GM18519 (cell line): ENCODE measurements around the gene IPO5.

Experiments used
- ATAC-seq: cut with Tn5 transposase; IDR thresholded peaks from one replicate; pipeline ENCODE4 v1.9.1; 2021; ENCODE audit warnings: mild to moderate bottlenecking, moderate library complexity; ENCODE audit not compliant: unreplicated experiment, low FRiP score

The IPO5 gene

DNA sequence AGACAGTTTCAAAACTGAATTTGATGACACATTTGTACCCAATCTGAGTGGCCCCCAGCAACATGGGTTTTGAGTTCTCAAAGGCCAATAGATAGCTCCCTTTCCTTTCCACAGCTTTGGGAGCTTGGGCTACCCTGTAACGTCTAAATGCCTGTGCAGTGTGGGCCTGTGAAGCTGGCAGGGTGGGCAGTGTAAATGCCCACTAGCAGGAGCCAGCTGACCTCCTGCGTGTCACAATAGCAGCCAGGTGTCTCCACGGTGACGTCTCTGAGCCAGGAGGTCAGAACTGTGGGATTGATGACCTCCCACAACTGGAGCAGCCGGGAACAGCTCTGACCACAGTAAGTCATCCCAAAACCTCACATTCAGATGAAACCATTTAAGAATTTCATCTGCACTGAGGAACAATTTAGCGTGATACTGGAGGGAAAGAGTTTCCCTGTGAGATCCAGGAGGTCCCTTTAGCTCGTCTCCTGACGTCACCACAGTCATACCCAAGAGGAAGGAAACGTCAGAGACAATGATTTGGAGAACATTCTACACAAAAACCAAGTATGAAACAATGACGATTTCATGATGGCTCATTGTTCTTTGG lies at the start of gene IPO5:
Gene IPO5 (plus strand): TSS at position 300 of the 595 bp plus-strand sequence. CDS start 23,022 bp downstream, outside the sequence.
- no peak for ATAC-seq

DNA sequence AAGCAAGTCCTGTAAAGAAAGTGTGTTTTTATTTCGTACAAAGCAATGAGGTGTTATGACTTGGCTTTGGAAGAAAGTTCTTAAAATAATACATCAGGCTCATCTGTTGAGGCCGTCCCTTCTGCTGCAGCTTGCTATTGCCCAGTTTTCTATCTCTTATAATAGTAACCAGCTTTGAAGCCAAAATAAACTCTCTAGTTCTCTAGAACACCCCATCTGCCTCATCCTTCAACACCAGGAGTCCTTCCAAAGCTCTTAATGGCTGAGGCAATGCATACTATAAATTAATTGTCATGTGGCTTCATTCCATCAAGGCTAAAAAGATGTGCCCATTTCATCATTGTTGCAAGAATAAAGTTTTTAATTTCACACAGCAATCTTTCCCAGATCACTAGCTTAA lies 49.4 kb upstream of the IPO5 start:
- no peak for ATAC-seq

DNA sequence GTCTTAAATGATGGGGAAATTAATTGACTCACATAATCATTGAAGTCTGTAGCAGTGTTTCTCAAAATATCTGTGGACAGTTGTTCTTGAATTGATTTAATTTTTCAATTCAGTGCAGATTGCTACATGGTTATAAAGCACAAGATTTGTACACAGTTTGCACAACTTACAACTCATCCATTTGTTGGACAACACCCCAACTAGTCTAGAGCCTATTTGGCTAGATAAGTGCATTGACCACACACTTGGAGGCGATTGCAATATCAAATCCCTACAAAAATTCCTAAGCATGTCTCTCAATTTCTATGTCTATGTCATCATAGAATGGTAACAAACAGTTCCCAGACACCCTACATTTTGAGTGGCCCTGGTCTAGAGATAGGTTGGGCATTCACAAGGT lies 48.0 kb upstream of the IPO5 start:
- no peak for ATAC-seq

DNA sequence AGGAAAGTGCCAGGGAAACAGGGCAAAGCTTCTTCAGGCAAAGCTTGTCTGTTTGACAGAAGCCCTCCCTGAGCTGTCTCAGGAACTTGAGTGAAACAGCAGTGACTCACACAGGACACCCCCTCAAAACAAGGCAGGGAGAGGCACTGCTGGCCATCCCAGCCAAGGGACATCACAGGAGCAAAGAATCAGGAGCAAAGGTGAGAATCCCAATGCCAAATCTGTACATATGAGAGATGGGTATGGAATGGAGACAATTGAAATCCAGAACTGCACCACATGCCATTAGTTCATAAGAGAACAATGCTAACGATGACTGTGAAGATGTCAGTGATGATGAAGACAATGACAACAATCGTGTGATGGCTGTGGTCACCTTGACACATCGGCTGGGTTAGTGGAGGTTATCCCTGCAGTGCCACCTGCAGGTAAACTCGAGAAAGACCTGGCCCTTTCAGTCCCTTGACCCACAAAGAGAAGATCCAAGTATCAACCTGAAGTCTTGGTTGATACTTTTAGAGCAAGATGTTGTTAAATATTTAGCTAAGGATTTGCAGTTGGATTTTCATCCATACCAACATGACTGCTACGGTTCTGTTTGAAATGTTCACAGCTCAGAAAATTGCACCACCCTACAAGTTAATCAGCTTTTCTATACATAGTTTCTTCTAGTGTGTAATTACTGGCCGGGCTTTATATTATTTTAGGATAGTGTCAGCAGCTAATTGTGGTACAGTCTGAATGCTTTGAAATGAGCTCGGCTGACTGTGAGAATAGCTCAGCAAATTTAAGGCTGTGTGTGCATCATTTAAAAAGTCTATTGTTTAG lies 42.0 kb upstream of the IPO5 start:
- no peak for ATAC-seq

DNA sequence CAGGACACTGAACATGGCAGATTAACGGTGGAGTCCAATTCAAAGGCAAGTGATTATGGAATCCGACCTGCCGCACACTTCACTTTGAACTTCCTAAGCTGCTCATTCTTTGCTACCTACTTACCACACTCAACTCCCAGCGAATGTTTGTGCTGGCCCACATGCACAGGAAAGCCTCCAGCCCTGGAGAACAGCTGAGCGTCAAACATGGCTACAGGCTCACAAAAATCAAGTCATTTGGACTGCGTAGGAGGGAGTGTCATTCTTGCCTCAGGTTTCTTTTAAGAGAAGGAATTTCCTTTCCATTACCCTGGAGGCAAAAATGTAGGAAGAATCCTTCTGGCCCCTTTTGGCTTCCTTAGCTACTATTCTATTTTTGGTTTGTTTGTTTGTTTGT lies 41.3 kb upstream of the IPO5 start:
- no peak for ATAC-seq

DNA sequence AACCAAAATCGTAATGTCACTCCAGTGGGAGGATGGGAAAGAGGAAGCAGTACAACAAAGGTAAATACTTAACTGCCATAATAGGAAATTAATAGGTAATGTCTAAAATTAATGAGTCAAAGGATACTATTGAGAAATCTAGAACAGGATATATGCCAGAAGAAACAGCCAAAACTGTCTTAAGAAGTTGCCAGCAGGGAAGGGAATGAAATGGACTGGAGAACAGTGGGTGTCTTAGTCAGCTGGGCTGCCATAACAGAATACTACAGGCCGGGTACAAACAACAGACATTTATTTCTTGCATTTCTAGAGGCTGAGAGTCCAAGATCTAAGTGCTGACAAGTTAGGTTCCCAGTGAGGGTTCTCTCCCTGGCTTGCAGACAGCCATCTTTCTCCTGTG lies 40.3 kb upstream of the IPO5 start:
- no peak for ATAC-seq

DNA sequence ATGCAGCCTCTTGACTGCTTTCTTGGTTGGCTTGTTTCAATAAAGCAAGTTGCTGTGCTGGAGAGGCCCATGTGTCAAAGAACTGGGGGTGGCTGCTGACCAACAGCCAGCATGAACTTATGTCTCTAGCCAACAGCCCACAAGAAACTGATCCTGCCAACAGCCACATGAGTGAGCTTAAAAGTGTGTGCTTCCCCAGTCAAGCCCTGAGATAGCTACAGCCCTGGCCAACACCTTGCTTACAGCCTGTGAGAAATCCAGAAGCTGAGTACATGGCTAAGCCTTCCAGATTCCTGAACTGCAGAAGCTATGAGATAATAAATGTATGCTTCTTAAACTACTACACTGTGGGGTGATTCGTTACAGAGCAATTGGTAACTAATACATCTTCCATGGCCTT lies 38.9 kb upstream of the IPO5 start:
- no peak for ATAC-seq

DNA sequence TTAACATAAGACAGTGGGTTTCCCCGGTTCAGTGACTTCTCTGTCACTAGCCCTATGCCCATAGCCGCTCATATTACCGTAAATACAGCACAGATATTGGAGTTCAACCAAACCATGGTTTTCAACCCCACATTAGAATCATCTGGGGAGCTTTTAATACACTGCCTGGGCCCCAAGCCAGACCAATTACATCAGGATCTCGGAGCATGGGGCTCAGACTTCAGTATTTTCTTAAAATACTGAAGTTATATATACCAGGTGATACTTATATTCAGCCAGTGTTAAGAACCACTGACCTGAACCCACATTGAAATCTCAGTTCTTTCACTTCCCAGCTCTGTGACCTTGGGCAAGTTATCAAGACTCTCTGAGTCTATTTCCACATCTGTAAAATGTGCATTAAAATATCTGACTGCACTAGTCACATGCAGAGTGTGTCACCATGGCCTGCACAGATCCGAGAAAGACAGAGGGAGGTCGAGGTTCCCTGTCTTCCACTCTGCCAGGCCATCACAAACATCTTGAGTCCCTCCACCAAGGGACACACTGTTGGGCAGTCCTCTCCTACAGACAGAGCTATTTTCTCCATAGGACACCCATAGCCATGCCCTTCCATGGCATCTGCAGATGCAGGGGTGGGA lies 32.2 kb upstream of the IPO5 start:
- ATAC-seq: no peak

DNA sequence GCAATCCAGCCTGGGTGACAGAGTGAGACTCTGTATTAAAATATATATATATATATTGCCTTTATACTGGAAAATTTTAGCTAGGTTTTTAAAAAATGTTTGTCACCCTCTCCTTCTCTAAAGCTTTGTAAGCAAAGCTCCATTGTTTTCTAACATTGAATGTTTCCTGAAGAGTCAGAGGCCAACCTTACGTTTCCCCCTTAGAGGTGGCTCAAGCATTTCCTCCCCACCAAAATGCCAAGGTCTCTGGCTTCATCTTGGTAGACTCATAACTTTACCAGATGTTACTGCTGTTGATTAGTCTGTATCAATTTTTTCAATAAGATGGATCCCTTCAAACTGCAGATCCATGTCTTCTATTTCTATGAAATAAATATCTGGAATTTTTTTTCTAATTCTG lies 25.2 kb upstream of the IPO5 start:
- no peak for ATAC-seq

DNA sequence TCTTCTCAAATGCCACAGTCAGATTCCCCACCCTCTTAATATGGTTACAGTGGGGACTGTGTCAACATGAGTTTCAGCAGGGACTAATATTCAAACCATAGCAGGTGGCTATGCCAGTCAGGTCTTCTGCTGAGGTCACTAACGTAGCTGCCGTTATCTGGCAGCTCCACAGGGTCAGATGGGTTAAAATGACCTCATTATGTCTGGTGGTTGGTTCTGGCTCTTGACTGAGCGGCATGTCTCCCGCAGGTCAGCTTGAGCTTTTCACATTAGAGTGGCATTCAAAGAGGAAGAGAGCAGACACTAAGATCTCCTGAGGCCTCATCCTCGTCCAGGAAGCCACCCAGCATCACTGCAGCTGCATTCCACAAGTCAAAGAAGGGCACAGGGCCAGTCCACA lies 21.4 kb upstream of the IPO5 start:
- no peak for ATAC-seq

DNA sequence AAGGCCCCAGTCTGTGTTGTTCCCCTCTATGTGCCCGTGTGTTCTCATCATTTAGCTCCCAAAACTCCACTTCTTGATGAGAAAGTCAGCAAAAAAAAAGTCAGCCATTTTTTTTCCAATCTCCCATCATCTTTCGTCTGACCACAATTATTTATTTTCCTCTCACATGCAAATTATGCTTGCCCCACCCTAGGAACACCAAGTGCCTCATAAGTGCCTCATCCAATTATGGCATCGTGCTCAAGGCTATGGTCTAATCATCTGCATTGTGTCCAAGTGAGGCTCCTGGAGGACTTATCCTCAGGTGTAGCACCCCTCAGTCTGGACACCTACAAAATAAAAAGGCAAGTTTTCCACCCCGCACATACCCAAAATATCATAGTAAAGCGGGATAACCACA lies 20.8 kb upstream of the IPO5 start:
- no peak for ATAC-seq

DNA sequence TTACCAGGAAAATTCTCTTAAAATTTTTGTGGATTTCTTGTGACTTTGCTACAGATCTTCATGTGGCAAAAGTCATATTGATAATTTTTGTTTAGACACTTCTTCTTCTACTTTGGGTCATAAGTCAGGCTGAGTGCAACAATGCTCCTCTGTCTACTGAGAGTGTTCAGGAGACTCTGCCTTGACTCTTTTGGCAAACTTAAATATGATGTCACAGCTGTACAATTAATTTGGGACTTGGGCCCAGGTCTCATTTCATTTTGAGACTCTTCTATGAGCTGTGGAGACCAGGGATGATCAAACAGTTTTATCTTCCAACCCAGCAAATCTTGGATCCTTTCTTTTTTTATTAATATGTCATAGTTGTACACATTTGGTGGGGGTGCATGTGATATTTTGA lies 19.7 kb upstream of the IPO5 start:
- ATAC-seq: no peak

DNA sequence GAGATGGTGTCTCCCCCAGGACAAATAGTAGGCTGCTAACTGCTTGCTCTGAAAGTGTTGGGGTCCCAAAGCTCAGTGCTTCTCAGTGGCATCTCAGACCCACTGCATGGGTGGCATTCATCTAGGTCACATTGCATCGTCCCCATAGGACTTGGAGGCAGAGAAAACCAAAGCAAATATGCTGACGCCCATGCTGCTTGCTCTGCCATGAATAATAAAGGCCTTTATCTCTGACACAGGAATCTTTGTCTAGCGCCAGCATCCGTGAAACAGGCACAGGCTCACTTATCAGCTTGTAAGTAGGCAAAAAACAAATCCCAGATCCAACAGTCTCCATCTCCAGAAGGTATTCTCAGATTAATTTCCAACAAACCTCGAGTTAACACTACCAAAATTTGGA lies 18.9 kb upstream of the IPO5 start:
- no peak for ATAC-seq

DNA sequence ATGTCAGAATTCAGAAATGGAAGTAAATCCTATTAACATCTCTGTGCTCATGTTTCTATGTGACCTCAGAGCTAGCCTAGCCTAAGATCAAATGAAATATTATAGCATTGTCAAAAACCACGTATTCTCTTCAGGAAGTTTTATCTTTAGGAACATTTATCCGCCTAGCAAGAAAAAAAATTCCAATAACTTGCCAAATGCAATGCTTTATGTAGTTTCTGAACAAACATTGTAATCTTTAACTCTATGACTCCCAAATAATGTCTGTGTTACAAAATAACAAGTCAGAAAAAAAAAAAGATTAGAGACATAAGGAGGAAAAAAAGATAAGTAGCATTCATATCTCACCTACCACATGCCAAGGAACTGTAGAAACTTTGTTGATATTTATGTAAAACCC lies 18.4 kb upstream of the IPO5 start:
- ATAC-seq: no peak

DNA sequence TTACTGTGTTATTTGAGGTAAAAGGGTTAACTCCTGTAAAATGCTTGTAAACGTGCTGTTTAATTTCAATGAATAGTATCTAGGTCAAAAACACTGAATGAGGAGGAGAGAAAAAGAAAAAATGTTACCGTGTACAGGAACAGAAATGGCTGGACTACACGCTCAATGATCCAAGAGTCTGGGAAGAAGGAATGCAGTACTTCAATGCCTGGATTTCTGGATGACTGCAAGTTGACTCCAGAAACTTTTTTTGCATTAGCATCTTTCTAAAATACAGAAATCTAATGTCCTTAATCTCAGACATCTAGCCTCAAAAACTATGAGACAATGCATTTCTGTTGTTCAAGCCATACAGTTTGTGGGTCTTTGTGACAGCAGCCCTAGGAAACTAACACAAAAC lies 17.4 kb upstream of the IPO5 start:
- ATAC-seq: no peak

DNA sequence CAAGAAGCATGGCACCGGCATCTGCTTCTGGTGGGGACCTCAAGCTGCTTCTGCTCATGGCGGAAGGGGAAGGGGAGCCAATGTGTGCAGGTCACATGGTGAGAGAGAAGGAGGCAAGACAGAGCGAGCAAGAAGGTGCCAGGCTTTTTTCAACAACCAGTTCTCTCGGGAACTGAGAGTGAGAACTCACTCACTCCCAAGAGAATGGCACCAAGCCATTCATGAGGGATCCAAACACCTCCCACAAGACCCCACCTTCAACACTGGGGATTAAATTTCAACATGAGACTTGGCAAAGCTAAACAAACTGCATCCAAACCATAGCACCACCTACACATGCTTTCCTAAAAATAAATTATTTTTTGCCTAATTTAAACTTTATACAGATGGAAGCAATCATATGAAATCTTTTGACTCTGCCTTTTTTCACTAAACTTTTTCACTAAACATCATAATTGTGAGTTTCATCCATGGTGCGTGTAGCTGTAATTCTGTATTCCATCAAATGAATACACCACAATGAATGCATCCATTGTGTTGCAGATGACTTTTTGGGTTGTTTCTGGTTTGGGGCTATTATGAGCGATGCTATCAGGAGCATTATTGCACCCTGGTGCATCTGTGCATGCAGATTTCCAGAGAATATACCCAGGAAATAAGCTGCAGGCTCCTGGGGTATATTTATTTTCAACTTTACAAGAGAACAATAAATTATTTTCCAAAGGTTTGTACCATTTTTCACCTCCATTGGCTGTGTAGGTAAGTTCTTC lies 14.6 kb upstream of the IPO5 start:
- ATAC-seq: no peak

DNA sequence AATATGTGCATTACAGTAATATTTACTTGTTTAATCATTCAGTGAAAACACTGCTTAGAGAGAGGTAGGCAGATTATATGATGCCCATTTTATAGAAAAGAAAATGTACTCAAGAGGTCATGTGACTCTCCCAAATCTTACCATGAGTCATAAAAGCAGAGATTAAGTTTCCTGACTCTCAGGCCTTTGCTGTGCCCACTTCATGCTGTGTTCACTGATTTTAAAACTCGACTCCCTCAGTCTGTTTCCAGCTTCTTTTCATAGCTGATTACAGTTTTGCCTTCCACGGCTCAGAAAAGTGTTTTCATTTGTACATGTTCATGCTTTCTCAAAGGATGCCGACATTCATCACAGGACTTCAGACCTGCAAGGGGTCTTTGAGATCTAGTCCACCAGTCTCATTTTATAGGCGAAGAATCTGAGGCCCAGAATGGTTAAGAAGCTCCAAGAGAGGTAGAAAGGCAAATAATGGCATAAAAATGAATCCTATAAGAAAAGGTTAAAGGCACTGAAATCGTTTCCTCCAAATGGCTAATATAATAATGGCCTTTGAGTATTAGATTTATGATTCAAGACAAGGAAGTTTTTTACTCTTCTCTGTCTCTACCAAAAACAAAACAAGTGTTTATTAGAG lies 9.0 kb upstream of the IPO5 start:
- ATAC-seq: no peak

DNA sequence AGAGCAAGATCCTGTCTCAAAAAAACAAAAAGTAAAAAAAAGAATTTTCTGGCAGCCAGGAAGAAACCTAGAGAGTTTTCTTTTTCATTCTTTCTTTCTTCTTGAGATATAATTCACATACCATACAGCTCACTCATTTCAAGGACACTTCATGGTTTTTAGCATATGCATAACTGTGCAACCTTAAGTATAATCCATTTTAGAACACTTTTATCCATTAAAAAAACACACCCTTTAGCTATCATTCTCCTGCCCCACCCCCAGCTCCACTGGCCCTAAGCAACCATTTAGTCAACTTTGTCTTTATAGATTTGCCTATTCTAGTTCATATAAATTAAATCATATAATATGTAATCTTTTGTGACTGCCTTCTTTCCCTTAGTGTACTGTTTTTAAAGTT lies 8.1 kb upstream of the IPO5 start:
- ATAC-seq: no peak

DNA sequence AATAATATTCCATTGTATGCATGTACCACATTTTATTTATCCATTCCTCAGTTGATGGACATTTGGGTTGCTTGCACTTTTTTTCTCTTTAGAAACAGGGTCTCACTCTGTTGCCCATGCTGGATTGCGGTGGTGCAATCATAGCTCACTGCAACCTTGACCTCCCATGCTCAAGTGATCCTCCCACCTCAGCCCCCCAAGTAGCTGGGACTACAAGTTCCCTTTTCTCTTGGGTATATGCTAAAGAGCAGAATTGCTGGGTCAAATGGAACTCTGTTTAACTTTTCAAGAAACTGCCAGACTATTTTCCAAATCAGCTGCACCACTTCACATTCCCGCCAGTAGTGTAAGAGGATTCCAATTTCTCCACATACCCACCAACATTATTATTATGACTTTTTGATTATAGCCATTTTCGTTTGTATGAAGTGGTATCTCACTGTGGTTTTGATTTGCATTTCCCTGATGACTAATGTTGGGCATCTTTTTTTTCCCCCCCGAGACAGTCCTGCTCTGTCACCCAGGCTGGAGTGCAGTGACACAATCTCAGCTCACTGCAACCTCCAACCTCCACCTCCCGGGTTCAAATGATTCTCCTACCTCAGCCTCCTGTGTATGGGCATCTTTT lies 7.6 kb upstream of the IPO5 start:
- no peak for ATAC-seq

DNA sequence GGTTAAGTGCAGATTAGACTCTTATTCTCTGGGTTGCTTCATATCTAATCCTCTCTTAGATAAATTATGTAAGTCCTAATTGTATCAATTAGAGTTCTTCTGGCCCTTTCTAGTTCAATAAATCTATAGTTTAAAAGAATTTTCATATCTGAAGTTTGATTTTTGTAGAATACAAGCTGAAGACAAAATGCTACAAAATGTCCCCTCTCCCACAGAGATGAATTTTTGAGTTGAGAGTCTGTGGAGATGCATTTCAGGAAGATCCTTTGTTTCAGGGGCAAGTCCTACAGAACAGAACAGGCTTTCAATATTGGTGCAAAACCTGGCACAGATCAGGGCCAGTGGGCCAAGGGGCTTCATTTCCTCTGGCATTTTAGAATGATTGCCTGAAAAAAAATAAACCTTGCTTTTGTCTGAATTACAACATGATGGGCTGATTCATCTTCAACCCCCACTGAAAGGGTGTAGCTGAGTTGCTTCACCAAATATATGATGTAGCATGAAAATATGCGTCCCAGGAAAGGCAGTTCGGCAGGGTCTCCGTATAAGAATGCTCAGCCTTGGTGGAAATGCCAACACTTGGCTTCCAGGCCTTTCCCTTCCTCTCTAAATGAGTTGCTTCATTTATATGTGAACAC lies 6.4 kb upstream of the IPO5 start:
- no peak for ATAC-seq
